Sigmoid colon (tissue), 4 donors: Measurements from ENCODE around the gene TARP.

Experiments
- EP300 ChIP-seq, 4 donors: sonication (generic); formaldehyde crosslinking; IDR thresholded peaks; one replicate each; pipeline ENCODE4 v1.6.1; 2017; ENCODE audit warnings: antibody characterized with exemption in 4 of 4
- POLR2AphosphoS5 ChIP-seq, 4 donors: sonication (generic); formaldehyde crosslinking; IDR thresholded peaks; one replicate each; pipeline ENCODE4 v1.6.1; 2017; ENCODE audit warnings: antibody characterized with exemption in 4 of 4

- TF ChIP-seq EP300 (IDR thresholded peaks at IDR 0.05) (no peak), POLR2AphosphoS5 (IDR thresholded peaks at IDR 0.05) (no peak)
Observed at GRCh38 chr7:38220452-38220851, 53.0 kb downstream of the TARP start.
